Activated naive CD4-positive, alpha-beta T cell treated with anti-CD3 and anti-CD28 coated beads, Interleukin-2, amount 50 U/mL, for 72 hours (primary cell): ENCODE measurements around the gene KRT33A. TPM values are rescaled to one million over a fixed set of nuclear protein-coding genes. Genes with fewer than 3 reads are reported as not detected.
A peak's percentile ranks its signal among the peaks of the same experiment; 100 is the strongest.

Source experiments
- ATAC-seq, 2 donors: fragments of 150-1000 bp; cut with Tn5 transposase; 2 replicates each; pipeline ENCODE4 v1.10.0; 2021; ENCODE audit warnings: mild to moderate bottlenecking in 2 of 2, moderate library complexity in 2 of 2
- DNase-seq, 2 donors: peaks; one replicate each; pipeline ENCODE4 v3.0.0; 2021 to 2022; ENCODE audit warnings: low spot score in 2 of 2
- H3K27ac Mint-ChIP-seq, 2 donors: one replicate each; pipeline ENCODE4 v1.8.0; 2022; ENCODE audit warnings: mild to moderate bottlenecking in 2 of 2, mixed read lengths in 2 of 2
- H3K36me3 Mint-ChIP-seq, 2 donors: one replicate each; pipeline ENCODE4 v1.8.0; 2022; ENCODE audit warnings: mixed read lengths in 2 of 2
- H3K9me3 Mint-ChIP-seq, 2 donors: one replicate each; pipeline ENCODE4 v1.8.0; 2022; ENCODE audit warnings: mixed read lengths in 2 of 2
- total RNA-seq, 2 donors: library from RNA; stranded (reverse); gene quantifications; one replicate each; pipeline ENCODE4 v1.2.3, GENCODE V29; 2022

KRT33A gene
- total RNA-seq, 2 donors from 2014 or later: not detected

- DNase-seq: no peak
- peak; percentile 30 to 49 for ATAC-seq
- Mint-ChIP-seq H3K9me3 (peaks cover 8 to 14% of the 10 kb centered on the region in 2 donors), H3K27ac (peak overlapping the region in 1 of 2 donors; percentile 62), H3K36me3 (peaks cover 11 to 12% of the 10 kb centered on the region in 2 donors)
Measured at GRCh38 chr17:41324180-41325075, 26.2 kb downstream of the KRT33A start.

GRCh38 chr17:41322903-41323895, 27.4 kb downstream of the KRT33A start:
- ATAC-seq (no peak), DNase-seq (no peak)
- Mint-ChIP-seq H3K9me3 (peaks cover 8 to 16% of the 10 kb centered on the region in 2 donors), H3K27ac (peak overlapping the region in 1 of 2 donors; percentile 62), H3K36me3 (peaks cover 11 to 18% of the 10 kb centered on the region in 2 donors)

GRCh38 chr17:41322094-41322902, 28.3 kb downstream of the KRT33A start:
- peak; percentile 59 for ATAC-seq
- no peak overlapping the region for H3K27ac Mint-ChIP-seq
- H3K9me3 Mint-ChIP-seq: peaks cover 8 to 16% of the 10 kb centered on the region in 2 donors
- no peak for DNase-seq
- peaks cover 11 to 18% of the 10 kb centered on the region in 2 donors for H3K36me3 Mint-ChIP-seq

GRCh38 chr17:41318231-41318630, 32.4 kb downstream of the KRT33A start:
- DNase-seq: no peak
- H3K27ac Mint-ChIP-seq: no peak overlapping the region
- no peak for ATAC-seq

GRCh38 chr17:41315814-41316445, 34.7 kb downstream of the KRT33A start:
- H3K9me3 Mint-ChIP-seq: peaks cover 8 to 16% of the 10 kb centered on the region in 2 donors
- H3K36me3 Mint-ChIP-seq: peaks cover 11 to 18% of the 10 kb centered on the region in 2 donors
- ATAC-seq: no peak
- no peak for DNase-seq
- H3K27ac Mint-ChIP-seq: no peak overlapping the region

More at GRCh38 chr17:41318231-41318630, 32.4 kb downstream of the KRT33A start:
- Mint-ChIP-seq H3K9me3 (peaks cover 8 to 16% of the 10 kb centered on the region in 2 donors), H3K36me3 (peaks cover 11 to 18% of the 10 kb centered on the region in 2 donors)

- Mint-ChIP-seq H3K27ac (no peak within 1 kb of the TSS), H3K9me3 (peaks cover 8 to 11% of the 10 kb centered on the region in 2 donors), H3K36me3 (peaks cover 8 to 14% of the 10 kb centered on the region in 2 donors)
- DNase-seq (no peak), ATAC-seq (no peak)
Measured at GRCh38 chr17:41315204-41315794, 35.3 kb downstream of the KRT33A start, which contains the start of gene KRTAP17-1. Gene KRTAP17-1, minus strand, starts transcription at chr17:41315710. Its CDS starts 60 bp downstream, at chr17:41315650.

- no peaks in the 10 kb centered on the region for H3K36me3 Mint-ChIP-seq
- DNase-seq (no peak), ATAC-seq (no peak)
- H3K27ac Mint-ChIP-seq: no peak overlapping the region
- no peaks in the 10 kb centered on the region for H3K9me3 Mint-ChIP-seq
Measured at GRCh38 chr17:41311111-41311510, 39.5 kb downstream of the KRT33A start.

- Mint-ChIP-seq H3K27ac (peak within 1 kb of the TSS; percentile 75 to 90), H3K36me3 (no peaks in the 10 kb centered on the region), H3K9me3 (no peaks in the 10 kb centered on the region)
- DNase-seq: no peak
- ATAC-seq: peak; percentile 70 to 73
Measured at GRCh38 chr17:41308918-41309359, 41.7 kb downstream of the KRT33A start, which contains the start of gene KRTAP16-1. Gene KRTAP16-1, minus strand, starts transcription at chr17:41309309. Its CDS starts 56 bp downstream, at chr17:41309253.

- H3K9me3 Mint-ChIP-seq: no peaks in the 10 kb centered on the region
- ATAC-seq (peak; percentile 77 to 80), DNase-seq (peak in 1 of 2 donors; percentile 73)
Measured at GRCh38 chr17:41308251-41308917, 42.2 kb downstream of the KRT33A start.

GRCh38 chr17:41307647-41308046, 43.0 kb downstream of the KRT33A start:
- H3K36me3 Mint-ChIP-seq: no peaks in the 10 kb centered on the region
- H3K27ac Mint-ChIP-seq: peak overlapping the region; percentile 37 to 90
- no peak for DNase-seq
- ATAC-seq: no peak
- H3K9me3 Mint-ChIP-seq: no peaks in the 10 kb centered on the region

More at GRCh38 chr17:41308251-41308917, 42.2 kb downstream of the KRT33A start:
- peak overlapping the region; percentile 75 to 90 for H3K27ac Mint-ChIP-seq
- no peaks in the 10 kb centered on the region for H3K36me3 Mint-ChIP-seq

GRCh38 chr17:41304091-41304490, 46.5 kb downstream of the KRT33A start:
- no peak for ATAC-seq
- DNase-seq: no peak
- Mint-ChIP-seq H3K36me3 (peaks cover 7 to 14% of the 10 kb centered on the region in 2 donors), H3K27ac (no peak overlapping the region), H3K9me3 (peaks cover 5 to 6% of the 10 kb centered on the region in 2 donors)

GRCh38 chr17:41302981-41303380, 47.6 kb downstream of the KRT33A start:
- no peak overlapping the region for H3K27ac Mint-ChIP-seq
- no peak for DNase-seq
- ATAC-seq: no peak
- H3K9me3 Mint-ChIP-seq: peaks cover 5 to 6% of the 10 kb centered on the region in 2 donors
- peaks cover 7 to 14% of the 10 kb centered on the region in 2 donors for H3K36me3 Mint-ChIP-seq

- no peak for DNase-seq
- H3K9me3 Mint-ChIP-seq: peaks cover 5 to 6% of the 10 kb centered on the region in 2 donors
- H3K27ac Mint-ChIP-seq: peak within 1 kb of the TSS in 1 of 2 donors; percentile 46
- H3K36me3 Mint-ChIP-seq: peaks cover 7 to 14% of the 10 kb centered on the region in 2 donors
- no peak for ATAC-seq
Measured at GRCh38 chr17:41301916-41302901, 48.4 kb downstream of the KRT33A start, which contains the start of gene KRTAP29-1. Gene KRTAP29-1, minus strand, starts transcription at chr17:41302851. Its CDS starts 0 bp downstream, at chr17:41302851.
